Lower lobe of right lung (tissue), 2 donors: ENCODE measurements around the gene AMBRA1. TPM values are rescaled to one million over a fixed set of nuclear protein-coding genes. Genes with fewer than 3 reads are reported as not detected.

Experiments
- ATAC-seq, 2 donors: fragments of 200-7000 bp; cut with Tn5 transposase; one replicate each; pipeline ENCODE4 v1.9.1; 2020 to 2022; ENCODE audit warnings: mild to moderate bottlenecking in 2 of 2, moderate library complexity in 2 of 2
- DNase-seq: peaks from one replicate; pipeline ENCODE4 v3.0.0-alpha.2; 2020
- H3K27ac ChIP-seq: fragments of 200-600 bp; one replicate; pipeline ENCODE4 v1.8.0; 2022
- H3K27me3 ChIP-seq: fragments of 200-600 bp; one replicate; pipeline ENCODE4 v1.8.0; 2022; ENCODE audit warnings: low read depth
- H3K36me3 ChIP-seq: fragments of 200-600 bp; one replicate; pipeline ENCODE4 v1.8.0; 2022; ENCODE audit warnings: mild to moderate bottlenecking
- H3K4me1 ChIP-seq: fragments of 200-600 bp; one replicate; pipeline ENCODE4 v1.8.0; 2022
- H3K4me3 ChIP-seq: fragments of 200-600 bp; one replicate; pipeline ENCODE4 v1.8.0; 2022; ENCODE audit warnings: mild to moderate bottlenecking
- H3K9me3 ChIP-seq: fragments of 200-600 bp; one replicate; pipeline ENCODE4 v1.8.0; 2022
- CTCF ChIP-seq: fragments of 200-600 bp; IDR thresholded peaks from one replicate; pipeline ENCODE4 v1.8.0; 2022; ENCODE audit warnings: antibody characterized with exemption, mild to moderate bottlenecking
- intact Hi-C: fragments of 100-400 bp; cut with DNase I; formaldehyde crosslinking; loops from one replicate; pipeline ENCODE4 v1.11.0; 2022
- total RNA-seq: library from RNA; stranded (reverse); fragmentation: NEBNext Ultra II Directional; extraction: Animal tissue kit (Norgen Biotek cat#: 25700); gene quantifications from one replicate; pipeline ENCODE4 v1.2.1, GENCODE V29; 2021
- donor health status: DM: no; HTN: yes; CAD: no; lungs with severe emphysema.

AMBRA1 gene
- total RNA-seq, 1 donor from 2014 or later: 39.9 TPM

- Histone ChIP-seq H3K27me3 (no peaks in the 10 kb centered on the region), H3K4me3 (no peak overlapping the region), H3K27ac (no peak overlapping the region), H3K4me1 (peaks cover 20% of the 10 kb centered on the region), H3K36me3 (no peaks in the 10 kb centered on the region), H3K9me3 (no peaks in the 10 kb centered on the region)
- no peak for DNase-seq
- intact Hi-C loops: no loop called here
- no peak for TF ChIP-seq CTCF
- peak in 1 of 2 donors; percentile 24 for ATAC-seq
Observed at GRCh38 chr11:46534711-46535110, 59.1 kb downstream of the AMBRA1 start.

- Histone ChIP-seq H3K36me3 (no peaks in the 10 kb centered on the region), H3K27me3 (no peaks in the 10 kb centered on the region), H3K27ac (no peak overlapping the region), H3K9me3 (no peaks in the 10 kb centered on the region), H3K4me3 (no peak overlapping the region), H3K4me1 (peaks cover 32% of the 10 kb centered on the region)
- no peak for DNase-seq
- TF ChIP-seq CTCF: no peak
- no peak for ATAC-seq
- intact Hi-C loops: no loop called here
Observed at GRCh38 chr11:46533396-46534100, 60.3 kb downstream of the AMBRA1 start.

- intact Hi-C loops: no loop called here
- Histone ChIP-seq H3K4me1 (peaks cover 27% of the 10 kb centered on the region), H3K36me3 (no peaks in the 10 kb centered on the region), H3K27me3 (no peaks in the 10 kb centered on the region), H3K4me3 (no peak overlapping the region), H3K9me3 (peaks cover 7% of the 10 kb centered on the region), H3K27ac (no peak overlapping the region)
- no peak for ATAC-seq
- DNase-seq: no peak
- TF ChIP-seq CTCF: no peak
Observed at GRCh38 chr11:46529928-46530574, 63.8 kb downstream of the AMBRA1 start.

GRCh38 chr11:46529095-46529905 lies 64.5 kb downstream of the AMBRA1 start:
- no peaks in the 10 kb centered on the region for H3K36me3 ChIP-seq
- peaks cover 21% of the 10 kb centered on the region for H3K4me1 ChIP-seq
- peak; percentile 94 for TF ChIP-seq CTCF
- no peak overlapping the region for H3K27ac ChIP-seq
- ATAC-seq (peak; percentile 89 to 91), DNase-seq (peak; percentile 64)
- intact Hi-C loops: no loop called here
- no peak overlapping the region for H3K4me3 ChIP-seq
- peaks cover 7% of the 10 kb centered on the region for H3K9me3 ChIP-seq
- no peaks in the 10 kb centered on the region for H3K27me3 ChIP-seq

- DNase-seq: no peak
- Histone ChIP-seq H3K4me1 (peaks cover 16% of the 10 kb centered on the region), H3K27ac (no peak overlapping the region), H3K9me3 (peaks cover 7% of the 10 kb centered on the region), H3K36me3 (no peaks in the 10 kb centered on the region), H3K4me3 (no peak overlapping the region), H3K27me3 (no peaks in the 10 kb centered on the region)
- intact Hi-C loops: no loop called here
- no peak for TF ChIP-seq CTCF
- ATAC-seq: peak; percentile 34 to 57
Observed at GRCh38 chr11:46528445-46529094, 65.3 kb downstream of the AMBRA1 start.
